H1 (cell line): ENCODE data around the gene PKD1L1.

Experiments
- CTCF ChIP-seq, 3 experiments: IDR thresholded peaks; 1 replicate in 2 of 3; 2 replicates in 1 of 3; pipeline versions ENCODE4 v1.5.1 to v1.6.1; 2011; ENCODE audit warnings: low read length in 3 of 3, mild to moderate bottlenecking in 3 of 3, inconsistent platforms in 2 of 3, low read depth in 1 of 3, moderate library complexity in 1 of 3; ENCODE audit not compliant: insufficient read depth in 1 of 3; ENCODE audit errors: control extremely low read depth in 1 of 3
- TF ChIP-seq, protein P1 (sequence below): IDR thresholded peaks from 2 replicates; pipeline ENCODE4 v1.6.1; 2012; ENCODE audit warnings: low read length, inconsistent platforms

GRCh38 chr7:47807756-47808155 lies 140.5 kb downstream of the PKD1L1 start:
- TF ChIP-seq CTCF (IDR thresholded peaks at IDR 0.05; ENCODE audit: control extremely low read depth in 1 of 3, insufficient read depth in 1 of 3, low read depth in 1 of 3, low read length in 3 of 3): peak; percentile 42 to 69 (median 48); a peak in 3 of 4 replicates
- TF ChIP-seq, protein P1, sequence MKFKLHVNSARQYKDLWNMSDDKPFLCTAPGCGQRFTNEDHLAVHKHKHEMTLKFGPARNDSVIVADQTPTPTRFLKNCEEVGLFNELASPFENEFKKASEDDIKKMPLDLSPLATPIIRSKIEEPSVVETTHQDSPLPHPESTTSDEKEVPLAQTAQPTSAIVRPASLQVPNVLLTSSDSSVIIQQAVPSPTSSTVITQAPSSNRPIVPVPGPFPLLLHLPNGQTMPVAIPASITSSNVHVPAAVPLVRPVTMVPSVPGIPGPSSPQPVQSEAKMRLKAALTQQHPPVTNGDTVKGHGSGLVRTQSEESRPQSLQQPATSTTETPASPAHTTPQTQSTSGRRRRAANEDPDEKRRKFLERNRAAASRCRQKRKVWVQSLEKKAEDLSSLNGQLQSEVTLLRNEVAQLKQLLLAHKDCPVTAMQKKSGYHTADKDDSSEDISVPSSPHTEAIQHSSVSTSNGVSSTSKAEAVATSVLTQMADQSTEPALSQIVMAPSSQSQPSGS: no peak
